Limb (tissue), 2 donors: ENCODE measurements around the gene EMD.

ENCODE experiments used
- DNase-seq, 2 donors: peaks; one replicate each; pipeline ENCODE4 v3.0.0-alpha.2; 2016; ENCODE audit errors: extremely low spot score in 2 of 2

Gene EMD

GRCh38 chrX:154355094-154355775 is 23.9 kb upstream of the EMD start:
- DNase-seq, result no peak

- no peak for DNase-seq
These were observed 23.3 kb upstream of the EMD start for GRCh38 chrX:154355776-154356140.

GRCh38 chrX:154356596-154356995 is 22.5 kb upstream of the EMD start:
- DNase-seq, result no peak

GRCh38 chrX:154357205-154357604 is 21.9 kb upstream of the EMD start:
- DNase-seq, result no peak

- no peak for DNase-seq
These were observed 21.1 kb upstream of the EMD start for GRCh38 chrX:154358011-154358410.

GRCh38 chrX:154358829-154359228 is 20.3 kb upstream of the EMD start:
- no peak for DNase-seq

- DNase-seq, result no peak
These were observed 19.5 kb upstream of the EMD start for GRCh38 chrX:154359362-154360154.

- no peak for DNase-seq
These were observed 18.9 kb upstream of the EMD start for GRCh38 chrX:154360155-154360713.

- DNase-seq, result no peak
These were observed 16.9 kb upstream of the EMD start for GRCh38 chrX:154362085-154362742.

- no peak for DNase-seq
These were observed 15.2 kb upstream of the EMD start for GRCh38 chrX:154363706-154364439.

- no peak for DNase-seq
These were observed 14.0 kb upstream of the EMD start for GRCh38 chrX:154365052-154365600.

- no peak for DNase-seq
These were observed 13.0 kb upstream of the EMD start for GRCh38 chrX:154365997-154366665.

- DNase-seq, result no peak
These were observed 12.4 kb upstream of the EMD start for GRCh38 chrX:154366666-154367055.

- no peak for DNase-seq
These were observed 11.4 kb upstream of the EMD start for GRCh38 chrX:154367474-154368308.

GRCh38 chrX:154368630-154369448 is 10.3 kb upstream of the EMD start:
- DNase-seq, result peak; percentile 29 to 54

- peak; percentile 87 for DNase-seq
These were observed 9.4 kb upstream of the EMD start for GRCh38 chrX:154369449-154370299.

GRCh38 chrX:154370300-154371016 is 8.6 kb upstream of the EMD start:
- DNase-seq, result peak in 1 of 2 donors; percentile 53
